Activated T-cell treated with anti-CD3 and anti-CD28 coated beads for 24 hours (primary cell): ENCODE data around the gene LRBA.
"Not testable (repeated sequence)": the region's sequence is repeated elsewhere in the genome, so short reads cannot be mapped to it uniquely, and the experiment has no call there.

Experiments
- DNase-seq: peaks from one replicate; pipeline ENCODE4 v3.0.0-alpha.2; 2020; ENCODE audit warnings: low read depth

LRBA gene

DNA sequence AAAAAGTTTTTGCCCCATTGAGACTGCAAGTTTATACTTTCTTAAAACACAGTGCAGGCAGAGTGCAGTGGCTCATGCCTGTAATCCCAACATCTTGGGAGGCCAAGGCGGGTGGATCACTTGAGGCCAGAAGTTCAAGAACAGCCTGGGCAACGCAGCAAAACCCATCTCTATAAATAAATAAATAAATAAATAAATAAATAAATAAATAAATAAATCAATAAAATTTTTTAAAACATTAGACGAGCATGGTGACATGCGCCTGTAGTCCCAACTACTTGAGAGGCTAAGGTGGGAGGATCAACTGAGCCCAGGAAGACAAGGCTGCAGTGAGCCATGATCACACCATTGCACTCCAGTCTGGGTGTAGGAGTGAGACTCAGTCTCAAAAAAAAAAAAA is 213.3 kb downstream of the LRBA start:
- DNase-seq: no peak

DNA sequence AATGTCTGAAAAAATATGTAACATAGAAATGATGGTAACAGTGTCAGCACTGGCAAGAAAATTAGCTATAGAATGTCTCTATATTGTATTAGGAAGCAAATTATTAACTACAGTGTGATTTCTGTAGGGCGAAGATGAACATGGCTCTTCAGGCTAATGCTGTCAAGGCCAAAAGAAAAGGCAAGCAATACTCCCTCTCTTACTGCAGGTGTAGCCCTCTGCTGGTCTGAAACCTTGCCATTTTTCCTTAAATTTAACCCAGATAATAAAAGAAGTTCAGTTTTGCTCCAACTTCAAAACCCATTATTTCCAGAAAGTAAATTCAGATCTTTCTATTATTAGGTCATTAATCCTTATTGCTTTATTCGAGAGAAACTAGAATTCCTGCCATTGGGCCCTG is 215.9 kb downstream of the LRBA start:
- DNase-seq: no peak

DNA sequence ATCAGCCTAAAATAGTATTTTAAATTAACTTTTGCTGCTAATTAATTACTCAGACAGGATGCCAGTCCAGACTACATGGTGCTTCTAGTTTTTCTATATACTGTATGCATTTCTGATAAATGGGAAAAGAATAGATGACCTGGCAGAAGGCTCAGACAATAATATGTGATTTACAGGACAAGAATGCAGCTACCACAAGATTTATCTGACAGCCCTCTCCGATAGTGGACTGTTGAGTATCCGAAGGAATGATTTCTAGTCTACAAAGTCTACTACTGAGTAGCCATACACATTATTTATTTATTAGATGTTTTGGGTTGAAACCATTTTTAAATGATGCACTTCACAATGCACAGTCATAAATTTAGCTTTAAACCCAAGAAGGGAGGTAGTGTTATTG is 220.4 kb downstream of the LRBA start:
- DNase-seq: no peak

DNA sequence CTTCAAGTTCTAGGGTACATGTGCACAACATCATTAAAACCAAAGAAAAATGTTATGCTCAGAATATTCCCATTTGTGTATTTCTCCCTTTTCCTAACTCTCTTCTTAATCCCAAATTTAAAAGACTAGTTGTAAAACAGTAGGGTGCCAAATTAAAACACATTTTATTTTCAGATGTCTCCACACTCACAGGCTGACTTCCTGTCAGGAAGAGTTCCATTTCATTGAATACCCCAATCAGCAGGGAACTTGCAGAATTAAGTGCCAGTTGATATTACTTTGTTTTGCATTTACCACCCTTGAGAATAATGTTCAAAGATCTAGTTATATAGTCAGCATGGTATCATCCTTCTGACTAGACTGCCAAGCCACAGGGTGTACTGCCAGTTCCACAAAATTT is 225.2 kb downstream of the LRBA start:
- DNase-seq: no peak

DNA sequence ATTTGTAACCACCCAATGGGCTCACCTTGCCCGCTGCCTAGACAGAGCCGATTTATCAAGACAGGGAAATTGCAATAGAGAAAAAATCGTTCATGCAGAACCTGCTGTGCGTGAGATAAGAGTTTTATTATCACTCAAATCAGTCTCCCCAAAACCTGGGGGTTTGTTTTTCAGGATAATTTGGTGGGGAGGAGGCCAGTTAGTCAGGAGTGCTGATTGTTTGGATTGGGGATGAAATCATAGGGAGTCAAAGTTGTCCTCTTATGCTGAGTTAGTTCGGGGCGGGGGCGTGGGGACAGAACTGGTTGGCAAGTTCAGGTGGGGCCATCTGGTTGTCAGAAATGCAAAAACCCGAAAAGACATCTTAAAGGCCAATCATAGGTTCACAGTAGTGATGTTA is 230.1 kb downstream of the LRBA start:
- DNase-seq: no peak

DNA sequence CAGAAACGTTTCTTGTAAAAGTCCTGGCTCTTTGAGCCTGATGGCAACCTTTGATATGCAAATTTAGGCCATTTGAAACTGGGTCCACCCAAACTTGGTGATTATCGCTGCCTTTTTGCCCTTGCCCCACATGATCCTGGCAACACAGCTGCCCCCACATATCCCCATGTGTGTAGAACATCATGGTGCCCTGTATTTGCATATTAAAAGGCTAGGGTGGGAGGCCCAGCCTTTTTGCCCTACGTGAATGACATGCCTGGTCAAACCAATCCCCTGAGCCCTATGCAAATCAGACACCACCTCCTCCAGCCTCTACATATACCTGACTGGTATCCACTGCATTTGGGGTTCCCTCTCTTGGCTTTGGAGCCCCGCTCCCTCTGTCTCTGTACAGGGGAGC is 230.8 kb downstream of the LRBA start:
- DNase-seq: no peak

DNA sequence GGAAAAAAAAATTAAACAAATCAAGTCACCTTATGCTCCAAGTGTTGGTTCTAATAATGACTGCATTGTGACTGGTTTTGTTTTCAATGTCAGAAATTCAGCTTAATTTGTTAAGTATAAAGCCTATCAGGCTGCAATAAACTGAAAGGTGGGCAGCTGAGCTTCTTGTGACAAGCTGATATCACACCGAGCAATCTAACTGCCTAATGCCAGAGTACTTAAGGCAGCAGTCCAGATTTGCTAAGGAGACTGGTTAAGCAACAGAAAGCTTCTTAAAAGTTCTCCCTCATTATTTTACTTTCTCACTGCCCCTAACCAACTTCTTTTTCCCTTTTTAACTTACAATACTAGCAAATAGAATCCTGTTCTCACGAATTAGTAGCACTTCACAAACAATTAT is 232.2 kb downstream of the LRBA start:
- no peak for DNase-seq

DNA sequence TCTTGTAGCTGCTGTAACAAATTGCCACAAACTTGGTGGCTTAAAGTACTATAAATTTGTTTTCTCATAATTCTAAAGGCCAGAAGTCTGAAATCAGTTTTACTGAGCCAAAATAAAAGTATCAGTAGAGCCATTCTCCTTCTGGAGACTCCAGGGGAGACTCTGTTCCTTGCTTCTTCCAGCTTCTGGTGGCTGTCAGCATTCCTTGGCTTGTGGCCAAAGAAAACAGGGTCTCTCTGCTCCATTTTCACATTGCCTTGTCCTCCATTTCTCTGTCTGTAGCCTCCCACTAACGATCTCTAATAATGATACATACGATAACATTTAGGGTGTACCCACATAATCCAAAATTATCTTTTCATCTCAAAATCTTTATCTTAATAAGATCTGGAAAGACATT is 232.8 kb downstream of the LRBA start:
- no peak for DNase-seq

DNA sequence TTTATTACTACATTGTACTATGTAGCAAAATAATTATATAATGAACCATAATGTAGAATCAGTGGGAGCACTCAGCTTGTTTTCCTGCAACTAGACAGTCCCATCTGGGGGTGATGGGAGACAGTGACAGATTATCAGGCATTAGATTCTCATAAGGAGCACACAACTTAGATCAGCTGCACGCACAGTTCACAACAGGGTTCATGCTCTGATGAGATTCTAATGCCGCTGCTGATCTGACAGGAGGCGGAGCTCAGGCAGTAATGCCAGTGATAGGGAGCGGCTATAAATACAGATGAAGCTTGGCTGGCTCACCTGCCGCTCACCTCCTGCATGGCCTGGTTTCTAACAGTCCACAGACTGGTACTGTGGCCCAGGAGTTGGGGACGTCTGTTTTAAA is 233.9 kb downstream of the LRBA start:
- no peak for DNase-seq

DNA sequence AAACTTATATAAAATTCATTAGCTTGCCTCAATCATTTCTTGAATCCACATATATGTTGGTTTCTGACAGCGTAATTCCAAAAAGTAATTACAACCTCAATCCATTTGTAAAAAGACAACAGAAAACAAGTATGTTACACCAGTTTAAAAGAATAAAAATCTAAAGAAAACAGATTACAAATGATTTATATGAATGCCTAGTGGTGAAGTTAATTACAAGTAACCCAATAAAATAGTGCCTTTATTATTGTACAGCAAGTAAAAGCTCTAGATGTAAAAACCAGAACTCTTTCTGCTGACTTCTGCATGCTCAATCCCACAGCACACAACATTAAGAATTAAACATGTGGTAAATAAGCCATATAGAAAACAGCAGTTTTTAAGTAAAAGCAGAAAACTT is 235.4 kb downstream of the LRBA start:
- no peak for DNase-seq

DNA sequence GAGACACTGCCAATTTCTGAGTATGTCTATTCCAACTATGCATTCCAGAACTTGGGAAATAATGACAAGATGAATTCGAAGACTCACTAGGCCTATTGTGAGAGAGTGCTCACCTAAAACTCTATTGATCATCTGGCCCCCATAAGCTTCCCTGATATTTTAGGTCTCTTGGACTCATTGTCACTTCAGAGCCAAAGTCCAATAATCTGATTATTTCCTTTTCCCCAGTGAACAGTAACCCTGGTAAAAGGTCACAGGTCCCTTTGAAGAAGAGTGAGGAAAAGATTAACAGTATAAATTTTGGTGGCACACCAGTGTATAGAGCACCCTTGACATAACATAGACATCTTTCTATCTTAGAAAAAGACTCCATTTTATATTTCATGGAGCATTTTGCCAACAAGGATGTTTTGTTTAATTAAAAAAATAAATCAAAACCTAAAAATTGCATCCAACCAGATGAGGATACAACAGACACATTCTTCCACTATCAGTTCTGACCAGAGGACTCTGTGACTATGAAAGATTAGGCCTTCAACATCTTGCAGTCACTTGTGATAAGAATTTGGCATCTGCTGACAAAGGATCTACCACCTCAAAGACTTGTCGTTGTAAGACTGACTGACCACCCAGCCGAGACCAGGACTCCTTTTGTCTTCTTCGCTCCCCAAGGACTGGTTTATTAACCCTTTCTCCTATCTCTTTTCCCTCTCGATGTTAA is 241.2 kb downstream of the LRBA start:
- DNase-seq: no peak

DNA sequence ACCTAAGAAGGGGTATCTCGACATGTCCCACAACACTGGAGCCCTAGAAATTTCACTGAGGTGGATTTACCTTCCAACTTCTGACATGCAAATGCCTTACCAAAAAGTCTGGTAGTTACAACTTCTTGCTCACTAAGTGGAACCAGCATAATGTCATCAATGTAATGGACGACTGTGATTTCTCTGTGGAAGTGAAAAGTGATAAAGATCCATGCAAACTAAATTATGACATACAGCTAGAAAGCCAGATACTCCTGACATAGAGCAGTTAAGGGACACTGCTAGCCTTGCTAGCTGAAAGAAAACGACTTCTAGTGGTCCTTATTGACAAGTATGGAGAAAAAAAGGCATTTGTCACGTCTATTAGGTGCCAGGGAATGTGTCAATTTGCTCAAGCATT is 242.1 kb downstream of the LRBA start:
- no peak for DNase-seq

DNA sequence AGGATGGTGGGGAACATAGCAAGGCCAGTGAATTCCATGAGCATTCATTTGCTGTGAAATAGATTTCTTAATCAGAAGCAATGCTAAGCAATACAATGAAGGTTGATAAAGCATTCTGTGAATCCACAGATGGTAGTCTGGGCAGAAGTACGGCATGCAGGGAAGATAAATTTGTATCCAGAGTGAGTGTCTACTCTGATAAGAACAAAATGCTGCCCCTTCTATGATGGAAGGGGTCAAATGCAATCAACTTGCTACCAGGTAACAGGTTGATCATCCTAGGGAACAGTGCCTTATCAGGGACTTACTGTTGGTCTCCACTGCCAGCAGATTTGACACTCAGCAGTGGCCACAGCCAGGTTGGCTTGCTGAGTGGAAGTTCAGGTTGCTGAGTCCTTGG is 243.7 kb downstream of the LRBA start:
- no peak for DNase-seq

DNA sequence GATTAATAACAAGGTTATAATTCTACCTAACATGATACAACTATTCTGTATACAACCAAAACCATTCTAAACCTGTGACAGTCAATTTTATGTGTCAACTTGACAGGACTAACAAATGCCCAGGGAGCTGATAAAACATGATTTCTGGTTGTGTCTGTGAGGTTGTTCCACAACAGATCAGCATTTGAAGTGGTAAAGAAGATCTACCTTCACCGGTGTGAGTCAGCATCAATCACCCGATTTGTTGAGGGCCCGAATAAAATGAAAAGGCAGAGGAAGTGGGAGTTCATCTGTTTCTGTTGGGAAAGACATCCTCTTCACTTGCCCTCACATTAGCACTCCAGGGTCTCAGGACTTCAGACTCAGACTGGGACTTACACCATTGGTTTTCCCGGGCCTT is 245.2 kb downstream of the LRBA start:
- no peak for DNase-seq

DNA sequence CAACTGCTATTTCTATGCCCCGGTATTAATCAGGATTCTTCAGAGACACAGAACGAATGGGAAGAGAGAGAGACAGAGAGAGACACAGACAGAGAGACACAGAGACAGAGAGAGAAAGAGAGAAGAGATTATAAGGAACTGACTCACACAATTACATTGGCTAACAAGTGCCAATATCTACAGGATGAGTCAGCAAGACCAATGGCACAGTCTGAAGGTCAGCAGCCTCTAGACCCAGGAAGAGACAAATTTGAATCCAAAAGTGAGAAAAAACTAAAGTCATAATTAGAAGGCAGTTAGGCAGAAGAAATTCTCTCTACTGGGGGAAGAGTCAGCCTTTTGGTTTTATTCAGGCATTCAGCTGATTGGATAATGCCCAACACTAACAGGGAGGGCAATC is 245.8 kb downstream of the LRBA start:
- DNase-seq: no peak

DNA sequence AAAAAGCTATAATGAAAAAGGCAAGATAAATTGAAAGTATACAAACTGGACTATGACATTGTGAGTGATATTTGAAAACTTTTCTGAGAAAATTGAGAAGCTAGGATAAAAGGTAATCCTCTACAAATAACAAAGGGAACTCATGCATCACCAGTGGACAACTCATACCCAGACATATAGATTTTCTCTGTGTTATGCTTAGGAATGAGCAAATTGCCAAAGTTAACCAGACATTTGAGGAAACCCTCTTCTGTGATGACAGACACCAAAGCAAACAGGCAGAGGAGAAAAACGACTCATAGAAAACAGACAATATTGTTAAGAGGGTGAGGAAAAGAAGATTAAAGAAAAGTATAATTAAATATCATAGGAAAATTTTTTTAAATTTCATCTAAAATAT is 246.6 kb downstream of the LRBA start:
- DNase-seq: no peak

DNA sequence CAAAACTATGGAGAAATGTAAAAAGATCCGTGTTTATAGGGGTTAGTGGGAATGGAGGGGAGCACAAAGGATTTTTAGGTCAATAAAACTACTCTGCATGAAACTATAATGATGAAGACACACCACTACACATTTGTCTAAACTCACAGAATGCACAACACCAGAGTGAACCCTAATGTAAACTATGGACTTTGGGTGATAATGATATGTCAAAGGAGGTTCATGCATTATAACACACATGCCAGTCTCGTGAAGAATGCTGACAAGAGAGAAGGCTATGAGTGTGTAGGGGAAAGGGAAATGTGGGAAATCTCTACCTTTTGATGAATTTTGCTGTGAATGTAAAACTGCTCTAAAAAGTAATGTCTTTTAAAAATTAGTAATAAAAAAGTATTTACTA is 249.9 kb downstream of the LRBA start:
- DNase-seq: no peak

DNA sequence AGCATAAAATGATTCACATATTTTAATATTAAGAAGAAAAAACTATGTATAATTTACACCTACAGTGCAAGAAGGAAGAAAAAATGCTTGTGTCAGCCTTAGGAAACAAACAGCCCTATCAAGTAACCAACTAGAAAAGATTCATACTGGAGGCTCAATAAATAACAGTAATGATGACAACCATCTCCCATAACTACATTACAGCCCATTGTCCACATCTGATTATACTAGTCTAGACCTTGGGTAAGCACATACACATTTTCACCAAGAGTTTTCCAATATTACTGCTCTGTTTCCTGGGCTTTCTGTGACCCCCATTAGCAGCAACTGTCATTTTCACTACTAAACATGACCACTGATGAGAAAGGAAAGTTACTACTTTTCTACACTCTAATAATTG is 263.4 kb downstream of the LRBA start:
- no peak for DNase-seq

DNA sequence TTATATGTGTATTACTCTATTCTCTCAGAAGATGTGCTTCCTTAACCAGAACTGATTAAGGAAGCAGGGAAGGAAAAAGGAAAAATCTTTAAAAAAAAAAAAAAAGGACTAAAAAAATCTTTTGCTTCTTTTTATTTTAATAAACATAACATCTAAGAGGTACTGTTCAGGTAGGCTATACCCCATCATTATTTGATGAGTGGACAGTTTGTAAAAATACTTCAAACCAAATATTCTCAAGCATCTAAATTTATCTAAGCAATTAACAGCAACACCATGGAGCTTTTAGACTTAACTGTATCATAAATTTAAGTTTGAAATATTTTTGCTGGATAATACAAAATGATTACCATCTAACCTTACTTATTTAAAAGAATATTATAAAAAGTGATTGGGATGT is 264.3 kb downstream of the LRBA start:
- DNase-seq: no peak

DNA sequence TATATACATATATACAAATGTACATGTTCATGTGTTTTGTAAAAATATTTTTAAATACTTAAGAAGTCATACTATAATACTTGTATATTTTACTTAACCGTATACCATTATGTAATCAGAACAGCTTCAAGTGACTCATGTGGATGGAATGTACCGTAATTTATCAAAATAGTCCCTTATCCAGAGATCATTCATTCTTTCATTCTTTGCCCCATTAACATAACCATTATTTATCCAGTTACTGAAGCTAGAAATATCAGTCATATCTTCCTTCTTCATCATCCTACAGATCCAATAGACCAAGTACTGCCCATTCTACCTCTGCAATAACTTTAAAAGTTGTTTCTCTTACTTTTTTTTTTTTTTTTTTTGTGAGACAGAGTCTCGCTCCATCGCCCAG is 268.9 kb downstream of the LRBA start:
- DNase-seq: no peak

DNA sequence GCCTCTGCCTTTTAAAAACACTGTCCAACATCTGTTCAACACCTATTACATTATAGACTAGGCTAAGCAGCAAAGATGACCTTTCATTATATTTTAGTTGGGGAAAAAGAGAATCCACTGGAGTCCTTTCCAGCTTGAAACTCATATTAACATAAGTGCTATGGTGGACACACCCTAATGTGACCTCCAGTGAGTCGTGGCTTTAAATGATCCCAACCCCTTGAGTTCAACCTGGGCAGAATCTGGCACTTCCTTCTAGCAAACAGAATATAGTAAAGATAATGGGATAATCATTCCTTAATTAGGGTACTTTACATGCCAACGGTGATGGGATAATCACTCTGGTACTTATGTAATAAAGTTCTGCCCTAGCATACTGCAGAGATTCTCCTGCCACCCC is 270.5 kb downstream of the LRBA start:
- DNase-seq: no peak

DNA sequence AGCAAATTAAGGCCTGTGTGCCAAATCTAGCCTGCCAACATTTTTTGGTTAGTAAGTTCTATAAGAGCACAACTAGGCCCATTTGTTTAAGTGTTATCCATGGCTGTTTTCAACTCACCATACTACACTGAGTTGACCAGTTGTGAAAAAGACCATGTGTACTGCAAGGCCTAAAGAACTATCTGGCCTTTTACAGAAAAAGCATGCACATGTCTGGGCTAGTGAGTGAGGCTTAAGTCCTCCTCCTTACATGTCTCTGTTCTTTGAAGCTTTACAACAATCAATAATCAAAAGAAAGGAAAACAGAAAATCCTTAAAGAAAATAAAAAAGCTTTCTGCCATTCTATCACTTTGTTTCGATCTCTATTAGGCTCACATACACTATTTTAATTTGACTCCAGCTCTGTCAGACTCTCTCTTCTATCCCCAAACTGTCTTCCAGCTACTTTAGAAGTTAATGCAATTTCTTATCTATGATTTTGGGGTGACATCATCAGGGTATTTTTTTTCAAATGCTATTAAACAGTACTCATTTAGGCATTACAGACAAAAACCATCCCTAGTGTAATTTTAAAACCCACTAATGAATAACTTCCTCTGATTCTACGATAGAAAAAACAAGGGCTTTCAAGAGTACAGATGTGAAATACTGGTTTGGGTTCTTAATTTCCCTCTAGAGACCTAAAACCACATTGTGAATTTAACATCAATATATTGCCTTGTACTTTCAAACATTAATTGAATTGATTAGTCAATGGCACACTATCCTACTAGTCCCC is 271.3 kb downstream of the LRBA start:
- DNase-seq: no peak

DNA sequence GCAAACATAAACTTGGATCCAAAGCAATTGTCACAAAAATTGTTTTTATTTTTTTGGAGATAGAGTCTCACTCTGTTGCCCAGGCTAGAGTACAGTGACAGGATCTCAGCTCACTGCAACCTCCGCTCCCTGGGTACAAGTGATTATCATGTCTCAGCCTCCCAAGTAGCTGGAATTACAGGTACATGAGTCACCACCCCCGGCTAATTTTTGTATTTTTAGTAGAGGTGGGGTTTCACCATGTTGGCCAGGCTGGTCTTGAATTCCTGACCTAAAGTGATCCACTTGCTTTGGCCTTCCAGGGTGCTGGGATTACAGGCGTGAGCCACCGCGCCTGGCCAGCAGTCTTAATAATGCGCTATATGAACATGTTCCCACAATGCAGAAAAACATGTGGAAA is 272.2 kb downstream of the LRBA start:
- DNase-seq: not testable (repeated sequence)

DNA sequence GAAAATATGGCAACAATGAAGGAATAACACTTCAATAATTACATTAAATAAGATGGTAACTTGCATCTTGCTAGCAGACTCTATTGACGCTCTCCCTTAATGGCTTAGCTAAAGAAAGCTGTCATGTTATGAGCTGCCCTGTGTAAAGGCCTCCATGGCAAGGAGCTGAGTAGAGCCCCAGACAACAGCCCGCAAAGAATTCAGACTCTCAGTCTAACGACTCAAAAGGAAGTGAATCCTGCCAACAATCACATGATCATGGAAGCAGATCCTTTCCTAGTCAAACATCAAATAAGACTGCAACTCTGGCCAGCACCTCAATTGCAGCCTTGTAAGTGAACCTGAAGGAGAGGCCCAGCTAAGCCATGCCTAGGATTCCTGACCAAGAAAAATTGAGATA is 275.5 kb downstream of the LRBA start:
- DNase-seq: no peak
